ENCODE results near the gene HABP2. TPM values are rescaled to one million over a fixed set of nuclear protein-coding genes. Genes with fewer than 3 reads are reported as not detected.
A peak's percentile ranks its signal among the peaks of the same experiment; 100 is the strongest.

HABP2 gene
- total and polyA plus RNA-seq, 2 experiments from 2014 or later = not detected

GRCh38 chr10:113576852-113577251 lies 24.0 kb downstream of the HABP2 start:
- Histone ChIP-seq H3K9me2 (ENCODE audit: insufficient read depth) (peaks cover 6% of the 10 kb centered on the region; the same call in 1 of the 2 replicates), H3K79me2 (replicated peaks; ENCODE audit: insufficient read depth) (no peaks in the 10 kb centered on the region), H3K4me1 (ENCODE audit: insufficient read depth) (peaks cover 3% of the 10 kb centered on the region; the same call in 1 of the 2 replicates), H3K27me3 (ENCODE audit: insufficient read depth) (no peaks in the 10 kb centered on the region), H2AFZ (no peak overlapping the region), H3K4me3 (no peak overlapping the region), H3K27ac (ENCODE audit: low read depth) (no peak overlapping the region), H3K36me3 (ENCODE audit: insufficient read depth) (no peaks in the 10 kb centered on the region), H3K4me2 (no peak overlapping the region), H4K20me1 (replicated peaks; ENCODE audit: insufficient read depth) (no peaks in the 10 kb centered on the region; the same call in 1 of the 2 replicates), H3F3A (replicated peaks; ENCODE audit: low read depth) (no peaks in the 10 kb centered on the region)
- Mint-ChIP-seq H3K4me3 (no peak overlapping the region), H3K27ac (no peak overlapping the region), H3K36me3 (ENCODE audit: low read depth) (no peaks in the 10 kb centered on the region), H3K4me1 (peaks cover 8% of the 10 kb centered on the region; the same call in 2 of the 3 replicates), H3K9me3 (no peaks in the 10 kb centered on the region), H3K27me3 (ENCODE audit: insufficient read depth, low read depth, poor library complexity) (peaks cover 1% of the 10 kb centered on the region)
- TF ChIP-seq ZNF114 (CRISPR knock-in tag; IDR thresholded peaks at IDR 0.05) (no peak), REST (IDR thresholded peaks at IDR 0.05; ENCODE audit: unreplicated experiment) (peak; percentile 83)
- ATAC-seq (peak; percentile 59), DNase-seq (ENCODE audit: low spot score) (peak; percentile 60)

GRCh38 chr10:113578773-113579172 lies 25.9 kb downstream of the HABP2 start:
- H2AFZ ChIP-seq = no peak overlapping the region
- no peaks in the 10 kb centered on the region for H3F3A ChIP-seq (replicated peaks; ENCODE audit: low read depth)
- no peak overlapping the region for H3K27ac ChIP-seq (ENCODE audit: low read depth)
- H3K4me3 Mint-ChIP-seq = no peak overlapping the region
- H3K4me1 Mint-ChIP-seq = no peaks in the 10 kb centered on the region; the same call in 2 of the 3 replicates
- H3K36me3 ChIP-seq (ENCODE audit: insufficient read depth) = no peaks in the 10 kb centered on the region
- no peak overlapping the region for H3K27ac Mint-ChIP-seq
- H3K36me3 Mint-ChIP-seq (ENCODE audit: low read depth) = no peaks in the 10 kb centered on the region
- H4K20me1 ChIP-seq (replicated peaks; ENCODE audit: insufficient read depth) = no peaks in the 10 kb centered on the region; the same call in 1 of the 2 replicates
- no peak overlapping the region for H3K4me2 ChIP-seq
- no peaks in the 10 kb centered on the region for H3K27me3 ChIP-seq (ENCODE audit: insufficient read depth)
- H3K4me1 ChIP-seq (ENCODE audit: insufficient read depth) = no peaks in the 10 kb centered on the region
- H3K27me3 Mint-ChIP-seq (ENCODE audit: insufficient read depth, low read depth, poor library complexity) = peaks cover 2% of the 10 kb centered on the region
- H3K79me2 ChIP-seq (replicated peaks; ENCODE audit: insufficient read depth) = no peaks in the 10 kb centered on the region
- no peak for DNase-seq (ENCODE audit: low spot score)
- TF ChIP-seq EZH2 (IDR thresholded peaks at IDR 0.05; ENCODE audit: low read depth, unreplicated experiment) (no peak), STAT1 (IDR thresholded peaks at IDR 0.05; ENCODE audit: unreplicated experiment) (no peak), ZNF331 (CRISPR knock-in tag; IDR thresholded peaks at IDR 0.05; ENCODE audit: low read depth) (no peak), NANOG (IDR thresholded peaks at IDR 0.05; ENCODE audit: borderline replicate concordance) (no peak), ZNF462 (CRISPR knock-in tag; IDR thresholded peaks at IDR 0.05) (no peak)
- no peak for ATAC-seq
- no peak overlapping the region for H3K4me3 ChIP-seq
- peaks cover 6% of the 10 kb centered on the region; the same call in 1 of the 2 replicates for H3K9me2 ChIP-seq (ENCODE audit: insufficient read depth)
- no peaks in the 10 kb centered on the region for H3K9me3 Mint-ChIP-seq

Measured in GM23338 (cell line).